ENCODE results near the gene SNTG2.

The SNTG2 gene

GRCh38 chr2:1353124-1353523 lies 402.5 kb downstream of the SNTG2 start:
- H3K27ac Mint-ChIP-seq = no peak overlapping the region
- H3K27me3 Mint-ChIP-seq = no peaks in the 10 kb centered on the region
- peaks cover 0 to 3% of the 10 kb centered on the region in 2 donors for H3K9me3 Mint-ChIP-seq
- no peak for DNase-seq
- H3K36me3 Mint-ChIP-seq (ENCODE audit: insufficient read depth) = peaks cover 4% of the 10 kb centered on the region
- no peak overlapping the region for H3K4me3 Mint-ChIP-seq
- H3K4me1 Mint-ChIP-seq (ENCODE audit: low read depth in 2 of 2) = no peaks in the 10 kb centered on the region
- ATAC-seq (replicated peaks) = no peak

GRCh38 chr2:1353543-1353942 lies 402.9 kb downstream of the SNTG2 start:
- Mint-ChIP-seq H3K4me1 (ENCODE audit: low read depth in 2 of 2) (no peaks in the 10 kb centered on the region), H3K27ac (no peak overlapping the region), H3K36me3 (ENCODE audit: insufficient read depth) (peaks cover 4% of the 10 kb centered on the region), H3K27me3 (no peaks in the 10 kb centered on the region), H3K4me3 (no peak overlapping the region), H3K9me3 (peaks cover 0 to 3% of the 10 kb centered on the region in 2 donors)
- ATAC-seq (replicated peaks) = no peak
- no peak for DNase-seq

- no peak overlapping the region for H3K27ac Mint-ChIP-seq
- ATAC-seq (replicated peaks) (no peak), DNase-seq (no peak)
- H3K4me1 Mint-ChIP-seq (ENCODE audit: low read depth in 2 of 2) = no peaks in the 10 kb centered on the region
- peaks cover 2% of the 10 kb centered on the region for H3K36me3 Mint-ChIP-seq (ENCODE audit: insufficient read depth)
- H3K4me3 Mint-ChIP-seq = no peak overlapping the region
- H3K9me3 Mint-ChIP-seq = no peaks in the 10 kb centered on the region
- no peaks in the 10 kb centered on the region for H3K27me3 Mint-ChIP-seq
These were observed 409.5 kb downstream of the SNTG2 start for GRCh38 chr2:1360144-1360543.

DNA sequence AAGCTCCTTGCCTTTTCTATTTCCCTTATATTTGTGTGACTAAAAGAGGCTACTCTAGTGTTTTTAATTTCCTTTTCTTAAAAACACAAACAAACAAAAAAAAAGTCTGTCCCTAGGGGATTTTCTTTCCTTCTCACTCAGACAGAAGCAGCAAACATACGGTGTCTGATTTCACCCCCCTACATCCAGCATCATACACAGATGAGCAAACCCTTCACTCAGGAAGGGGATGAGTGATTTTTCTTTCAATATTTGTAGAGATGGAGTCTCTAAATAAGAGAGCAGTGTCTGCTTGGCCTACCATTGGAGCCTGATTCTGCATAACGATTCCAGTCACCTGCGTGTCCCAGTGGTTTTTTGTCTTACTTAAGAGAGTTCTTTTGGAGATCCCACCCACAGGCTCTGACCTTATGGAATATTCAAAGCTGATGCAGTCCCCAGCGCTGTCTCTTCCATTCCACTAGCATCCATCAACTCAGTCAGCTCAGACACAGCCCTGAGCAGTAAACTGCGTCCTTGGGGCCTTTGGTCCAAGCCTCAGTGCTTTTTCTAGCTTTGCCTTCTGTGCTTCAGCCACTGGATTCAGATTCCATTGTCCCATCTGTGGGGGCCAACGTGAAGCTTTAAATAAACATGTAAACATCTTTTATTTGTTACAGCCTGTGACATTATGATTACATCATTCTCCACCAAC lies 410.1 kb downstream of the SNTG2 start:
- H3K4me1 Mint-ChIP-seq (ENCODE audit: low read depth in 2 of 2) = no peaks in the 10 kb centered on the region
- no peak overlapping the region for H3K4me3 Mint-ChIP-seq
- DNase-seq (no peak), ATAC-seq (replicated peaks) (no peak)
- peaks cover 0 to 4% of the 10 kb centered on the region in 2 donors for H3K27me3 Mint-ChIP-seq
- H3K27ac Mint-ChIP-seq = no peak overlapping the region
- H3K36me3 Mint-ChIP-seq (ENCODE audit: insufficient read depth) = no peaks in the 10 kb centered on the region
- no peaks in the 10 kb centered on the region for H3K9me3 Mint-ChIP-seq

- Mint-ChIP-seq H3K27me3 (peaks cover 0 to 9% of the 10 kb centered on the region in 2 donors), H3K4me3 (no peak overlapping the region), H3K4me1 (ENCODE audit: low read depth in 2 of 2) (no peaks in the 10 kb centered on the region), H3K36me3 (ENCODE audit: insufficient read depth) (no peaks in the 10 kb centered on the region), H3K9me3 (no peaks in the 10 kb centered on the region), H3K27ac (no peak overlapping the region)
- ATAC-seq (replicated peaks) (no peak), DNase-seq (no peak)
These were observed 412.7 kb downstream of the SNTG2 start for GRCh38 chr2:1363367-1363766.

- H3K4me1 Mint-ChIP-seq (ENCODE audit: low read depth in 2 of 2) = no peaks in the 10 kb centered on the region
- no peak for DNase-seq
- H3K27me3 Mint-ChIP-seq = peaks cover 0 to 9% of the 10 kb centered on the region in 2 donors
- H3K9me3 Mint-ChIP-seq = no peaks in the 10 kb centered on the region
- ATAC-seq (replicated peaks) = no peak
- no peak overlapping the region for H3K4me3 Mint-ChIP-seq
- H3K27ac Mint-ChIP-seq = no peak overlapping the region
- no peaks in the 10 kb centered on the region for H3K36me3 Mint-ChIP-seq (ENCODE audit: insufficient read depth)
These were observed 416.0 kb downstream of the SNTG2 start for GRCh38 chr2:1366546-1367134.

- ATAC-seq (replicated peaks) (no peak), DNase-seq (no peak)
- Mint-ChIP-seq H3K9me3 (no peaks in the 10 kb centered on the region), H3K27me3 (peaks cover 0 to 9% of the 10 kb centered on the region in 2 donors), H3K4me3 (no peak overlapping the region), H3K4me1 (ENCODE audit: low read depth in 2 of 2) (no peaks in the 10 kb centered on the region), H3K36me3 (ENCODE audit: insufficient read depth) (no peaks in the 10 kb centered on the region), H3K27ac (no peak overlapping the region)
These were observed 417.0 kb downstream of the SNTG2 start for GRCh38 chr2:1367601-1368000.

DNA sequence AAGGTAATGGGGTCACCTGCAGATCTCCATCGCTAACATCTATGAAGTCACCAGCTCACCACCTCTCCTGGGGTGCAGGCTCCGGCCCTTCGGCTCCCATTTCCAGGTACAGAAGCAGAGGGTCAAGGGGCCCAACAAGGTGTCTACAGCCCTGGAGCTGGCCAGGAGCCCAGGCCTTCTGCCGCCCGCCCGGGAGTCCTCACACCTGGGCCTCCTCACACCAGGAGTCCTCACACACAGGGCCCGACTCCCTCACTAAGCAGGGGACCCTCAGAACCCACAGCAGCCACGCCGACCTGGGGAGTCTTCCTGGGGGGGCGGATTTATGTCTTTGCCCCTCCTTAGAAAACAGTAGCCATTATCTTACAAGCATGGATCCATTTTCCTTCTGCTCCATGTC lies 419.3 kb downstream of the SNTG2 start:
- no peak for DNase-seq

DNA sequence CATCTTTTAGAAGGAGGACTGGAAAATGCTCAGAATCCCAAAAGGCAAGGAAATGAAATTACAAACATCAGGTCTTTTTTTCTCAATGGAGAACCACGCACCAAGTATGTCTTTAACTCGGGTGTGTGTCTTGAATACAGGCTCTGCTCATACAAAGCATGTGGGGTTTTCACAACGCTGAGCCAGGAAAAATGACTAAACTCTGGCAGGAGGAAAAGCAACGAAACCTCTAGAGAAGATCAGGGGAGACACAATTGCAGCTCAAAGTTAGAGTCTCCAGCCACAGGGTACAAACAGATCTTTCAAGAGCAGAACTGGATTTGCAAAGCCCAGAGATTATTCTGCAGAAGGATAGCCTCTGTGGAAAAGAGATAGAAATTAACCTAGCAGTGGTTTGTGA lies 419.8 kb downstream of the SNTG2 start:
- ATAC-seq (replicated peaks) = no peak
- Mint-ChIP-seq H3K27ac (no peak overlapping the region), H3K27me3 (peaks cover 0 to 8% of the 10 kb centered on the region in 2 donors), H3K4me1 (ENCODE audit: low read depth in 2 of 2) (no peaks in the 10 kb centered on the region), H3K36me3 (ENCODE audit: insufficient read depth) (no peaks in the 10 kb centered on the region), H3K4me3 (no peak overlapping the region), H3K9me3 (no peaks in the 10 kb centered on the region)
- no peak for DNase-seq

More for the DNA sequence above, 419.3 kb downstream of the SNTG2 start:
- H3K27ac Mint-ChIP-seq = no peak overlapping the region
- no peaks in the 10 kb centered on the region for H3K4me1 Mint-ChIP-seq (ENCODE audit: low read depth in 2 of 2)
- H3K9me3 Mint-ChIP-seq = no peaks in the 10 kb centered on the region
- no peak overlapping the region for H3K4me3 Mint-ChIP-seq
- ATAC-seq (replicated peaks) = no peak
- no peaks in the 10 kb centered on the region for H3K36me3 Mint-ChIP-seq (ENCODE audit: insufficient read depth)
- peaks cover 0 to 9% of the 10 kb centered on the region in 2 donors for H3K27me3 Mint-ChIP-seq

- no peaks in the 10 kb centered on the region for H3K4me1 Mint-ChIP-seq (ENCODE audit: low read depth in 2 of 2)
- no peak for ATAC-seq (replicated peaks)
These were observed 420.4 kb downstream of the SNTG2 start for GRCh38 chr2:1371082-1371481.

DNA sequence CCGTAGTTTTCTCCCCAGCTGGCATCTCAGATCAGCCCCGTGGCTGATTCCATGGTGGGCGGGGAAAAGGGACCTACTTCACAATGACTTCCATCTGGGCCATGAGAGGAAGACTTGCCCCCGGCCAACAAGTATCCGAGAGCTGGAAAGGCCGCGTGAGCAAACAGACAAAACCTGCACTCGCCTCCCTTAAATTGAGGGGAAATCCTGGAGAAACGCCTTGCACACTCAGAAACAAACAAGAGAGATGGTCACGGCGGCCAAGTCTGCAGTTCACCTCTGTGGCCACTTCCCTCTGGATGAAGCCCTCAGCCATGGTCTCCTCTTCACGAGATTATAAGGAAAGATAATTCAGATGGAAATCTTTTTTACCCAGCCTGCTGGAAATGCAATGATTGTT lies 423.2 kb downstream of the SNTG2 start:
- DNase-seq = no peak
- no peak for ATAC-seq (replicated peaks)
- Mint-ChIP-seq H3K27ac (no peak overlapping the region), H3K27me3 (no peaks in the 10 kb centered on the region), H3K9me3 (no peaks in the 10 kb centered on the region), H3K36me3 (ENCODE audit: insufficient read depth) (no peaks in the 10 kb centered on the region), H3K4me1 (ENCODE audit: low read depth in 2 of 2) (no peaks in the 10 kb centered on the region), H3K4me3 (no peak overlapping the region)

More at GRCh38 chr2:1371082-1371481, 420.4 kb downstream of the SNTG2 start:
- DNase-seq = no peak
- Mint-ChIP-seq H3K27me3 (peaks cover 0 to 2% of the 10 kb centered on the region in 2 donors), H3K27ac (no peak overlapping the region), H3K36me3 (ENCODE audit: insufficient read depth) (no peaks in the 10 kb centered on the region), H3K9me3 (no peaks in the 10 kb centered on the region), H3K4me3 (no peak overlapping the region)

DNA sequence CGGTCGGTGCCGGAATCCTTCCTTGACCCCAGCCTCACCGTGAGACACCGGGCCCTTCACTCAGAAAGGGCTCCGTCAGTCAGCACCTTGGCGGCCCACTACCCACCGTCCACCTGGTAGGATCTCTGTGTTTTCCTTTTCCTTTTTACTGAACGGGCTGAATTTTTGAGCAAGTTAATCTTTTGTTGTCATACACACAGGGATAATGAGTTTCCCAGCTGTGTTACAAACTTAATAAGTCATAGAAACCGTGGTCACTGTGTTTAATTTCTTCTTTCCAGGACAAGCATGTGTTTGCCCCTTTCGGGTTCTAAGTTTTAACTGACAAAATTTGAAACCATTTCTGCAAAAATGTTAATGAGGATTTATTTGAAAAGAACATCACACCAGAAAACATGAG lies 423.6 kb downstream of the SNTG2 start:
- H3K4me3 Mint-ChIP-seq = no peak overlapping the region
- ATAC-seq (replicated peaks) (no peak), DNase-seq (no peak)
- no peak overlapping the region for H3K27ac Mint-ChIP-seq
- H3K27me3 Mint-ChIP-seq = no peaks in the 10 kb centered on the region
- H3K36me3 Mint-ChIP-seq (ENCODE audit: insufficient read depth) = no peaks in the 10 kb centered on the region
- H3K9me3 Mint-ChIP-seq = no peaks in the 10 kb centered on the region
- H3K4me1 Mint-ChIP-seq (ENCODE audit: low read depth in 2 of 2) = no peaks in the 10 kb centered on the region

DNA sequence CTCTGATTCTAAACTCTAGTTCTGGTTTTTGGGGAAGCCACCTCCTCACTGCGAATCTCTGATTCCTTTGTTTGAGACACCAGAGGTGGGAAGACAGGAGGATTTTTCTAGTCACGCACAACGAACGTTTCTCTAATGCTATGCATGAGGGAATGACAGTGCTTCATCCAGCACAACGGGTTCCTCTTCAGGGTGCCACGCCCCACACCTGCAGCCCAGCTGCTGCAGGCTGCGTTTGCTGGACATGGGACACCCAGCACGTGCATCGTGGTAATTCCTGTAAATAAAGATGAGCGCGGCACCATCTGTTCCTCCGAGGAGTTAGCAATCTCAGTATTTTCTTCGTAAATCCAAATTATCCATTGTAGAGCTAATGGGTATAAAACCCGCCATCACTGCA lies 425.1 kb downstream of the SNTG2 start:
- Mint-ChIP-seq H3K27me3 (no peaks in the 10 kb centered on the region), H3K27ac (no peak overlapping the region), H3K9me3 (no peaks in the 10 kb centered on the region), H3K36me3 (ENCODE audit: insufficient read depth) (no peaks in the 10 kb centered on the region), H3K4me1 (ENCODE audit: low read depth in 2 of 2) (no peaks in the 10 kb centered on the region), H3K4me3 (no peak overlapping the region)
- ATAC-seq (replicated peaks) (no peak), DNase-seq (no peak)

GRCh38 chr2:1377473-1377872 lies 426.8 kb downstream of the SNTG2 start:
- H3K4me1 Mint-ChIP-seq (ENCODE audit: low read depth in 2 of 2) = no peaks in the 10 kb centered on the region
- no peak overlapping the region for H3K4me3 Mint-ChIP-seq
- no peak for DNase-seq
- no peak for ATAC-seq (replicated peaks)
- no peak overlapping the region for H3K27ac Mint-ChIP-seq
- H3K9me3 Mint-ChIP-seq = no peaks in the 10 kb centered on the region
- H3K27me3 Mint-ChIP-seq = no peaks in the 10 kb centered on the region
- no peaks in the 10 kb centered on the region for H3K36me3 Mint-ChIP-seq (ENCODE audit: insufficient read depth)
